ENCODE measurements around the gene LRBA. TPM values are rescaled to one million over a fixed set of nuclear protein-coding genes. Genes with fewer than 3 reads are reported as not detected.

The LRBA gene
- total RNA-seq, 1 donor, result 38.4 TPM

DNA sequence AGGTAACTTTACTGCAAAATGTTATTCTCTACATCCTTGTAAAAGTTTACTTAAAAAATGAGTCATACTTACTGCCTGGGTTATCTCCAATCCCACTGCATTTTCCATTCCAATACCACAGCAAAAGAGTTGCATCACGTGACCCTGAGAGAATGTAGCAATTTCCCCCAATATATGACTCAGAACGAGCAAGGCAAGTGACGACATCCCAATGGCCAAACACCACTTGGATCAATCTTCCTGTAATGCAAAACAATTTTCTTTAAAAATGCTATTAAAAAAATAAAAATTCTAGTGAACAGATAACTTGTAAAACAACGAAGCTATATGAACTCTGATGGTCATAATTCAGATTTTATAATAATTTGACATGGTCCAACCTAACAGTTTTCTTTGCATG is 712.5 kb downstream of the LRBA start:
- no peak overlapping the region for H3K4me3 ChIP-seq (ENCODE audit: low read depth, low read length)
- DNase-seq (ENCODE audit: low read depth), result peak; percentile 94
- TF ChIP-seq, protein P1, sequence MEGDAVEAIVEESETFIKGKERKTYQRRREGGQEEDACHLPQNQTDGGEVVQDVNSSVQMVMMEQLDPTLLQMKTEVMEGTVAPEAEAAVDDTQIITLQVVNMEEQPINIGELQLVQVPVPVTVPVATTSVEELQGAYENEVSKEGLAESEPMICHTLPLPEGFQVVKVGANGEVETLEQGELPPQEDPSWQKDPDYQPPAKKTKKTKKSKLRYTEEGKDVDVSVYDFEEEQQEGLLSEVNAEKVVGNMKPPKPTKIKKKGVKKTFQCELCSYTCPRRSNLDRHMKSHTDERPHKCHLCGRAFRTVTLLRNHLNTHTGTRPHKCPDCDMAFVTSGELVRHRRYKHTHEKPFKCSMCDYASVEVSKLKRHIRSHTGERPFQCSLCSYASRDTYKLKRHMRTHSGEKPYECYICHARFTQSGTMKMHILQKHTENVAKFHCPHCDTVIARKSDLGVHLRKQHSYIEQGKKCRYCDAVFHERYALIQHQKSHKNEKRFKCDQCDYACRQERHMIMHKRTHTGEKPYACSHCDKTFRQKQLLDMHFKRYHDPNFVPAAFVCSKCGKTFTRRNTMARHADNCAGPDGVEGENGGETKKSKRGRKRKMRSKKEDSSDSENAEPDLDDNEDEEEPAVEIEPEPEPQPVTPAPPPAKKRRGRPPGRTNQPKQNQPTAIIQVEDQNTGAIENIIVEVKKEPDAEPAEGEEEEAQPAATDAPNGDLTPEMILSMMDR (IDR thresholded peaks at IDR 0.05; ENCODE audit: insufficient read depth, low read depth, low read length), result no peak

DNA sequence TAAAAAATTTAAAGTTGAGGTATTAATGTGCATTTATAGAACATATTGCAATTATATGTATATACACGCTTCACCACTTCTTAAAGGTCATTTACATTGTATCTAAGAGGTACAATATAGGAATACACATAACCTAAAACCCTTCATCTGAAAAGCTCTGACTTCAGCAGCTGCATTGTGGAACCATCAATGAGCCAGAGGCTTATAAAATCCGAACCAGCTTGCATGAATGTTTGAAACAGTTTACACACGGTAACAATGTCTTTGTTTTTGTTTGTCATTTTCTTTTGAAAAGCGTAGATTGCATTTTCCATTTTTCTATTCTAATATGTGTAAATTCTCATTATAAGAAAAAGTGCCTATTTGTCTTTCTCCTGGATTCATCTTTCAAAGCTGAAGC is 715.3 kb downstream of the LRBA start:
- no peak for DNase-seq (ENCODE audit: low read depth)
- TF ChIP-seq, protein P1 (IDR thresholded peaks at IDR 0.05; ENCODE audit: insufficient read depth, low read depth, low read length), result no peak
- no peak overlapping the region for H3K4me3 ChIP-seq (ENCODE audit: low read depth, low read length)

DNA sequence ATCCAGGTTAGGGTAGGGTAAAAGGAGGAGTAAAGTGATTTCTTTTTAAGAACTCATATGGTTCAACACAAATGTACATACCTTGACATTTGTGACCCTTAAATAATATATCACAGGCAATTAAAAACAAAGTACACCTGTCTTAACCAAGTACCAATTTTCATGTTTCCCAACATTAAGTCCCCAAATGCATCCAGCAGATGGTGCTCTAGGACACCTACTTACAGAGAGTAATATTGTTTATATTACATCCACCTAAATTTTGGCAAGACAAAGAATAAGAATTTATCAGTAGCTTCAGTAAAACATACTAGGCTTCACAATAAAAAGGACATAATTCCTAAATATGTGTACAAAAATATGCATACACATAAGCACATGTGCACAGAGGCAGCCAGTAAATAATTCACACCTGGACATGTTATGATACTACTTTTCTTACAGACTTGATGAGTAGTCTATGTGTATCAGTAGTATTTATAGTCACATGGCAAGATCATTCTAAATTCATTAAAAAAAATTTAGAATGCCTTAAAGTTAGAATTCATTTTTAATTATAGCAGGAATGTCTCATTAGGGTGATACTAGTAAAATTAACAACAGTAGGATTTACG is 717.1 kb downstream of the LRBA start:
- TF ChIP-seq, protein P1 (IDR thresholded peaks at IDR 0.05; ENCODE audit: insufficient read depth, low read depth, low read length), result peak; percentile 74

DNA sequence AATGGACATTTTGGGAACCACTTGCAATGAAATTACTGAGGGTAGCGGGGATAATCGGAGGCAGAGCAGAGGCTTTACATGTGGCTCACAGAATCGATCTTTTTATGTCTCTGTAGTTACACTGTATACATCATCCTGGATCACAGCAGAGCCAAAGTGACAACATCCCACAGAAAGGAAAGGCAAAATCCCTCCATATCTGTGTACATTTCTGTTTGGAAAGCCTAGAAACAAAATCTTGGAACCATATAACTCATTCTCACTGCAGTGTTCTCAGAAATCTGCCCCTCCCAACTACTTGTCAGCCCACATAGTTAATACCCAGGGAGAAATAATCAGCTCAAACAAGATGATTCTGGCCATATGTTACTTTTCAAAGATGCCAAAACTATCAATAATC is 725.2 kb downstream of the LRBA start:
- no peak overlapping the region for H3K4me3 ChIP-seq (ENCODE audit: low read depth, low read length)
- TF ChIP-seq, protein P1 (IDR thresholded peaks at IDR 0.05; ENCODE audit: insufficient read depth, low read depth, low read length), result no peak

More for the DNA sequence above, 717.1 kb downstream of the LRBA start:
- peak; percentile 78 for DNase-seq (ENCODE audit: low read depth)
- no peak overlapping the region for H3K4me3 ChIP-seq (ENCODE audit: low read depth, low read length)

DNA sequence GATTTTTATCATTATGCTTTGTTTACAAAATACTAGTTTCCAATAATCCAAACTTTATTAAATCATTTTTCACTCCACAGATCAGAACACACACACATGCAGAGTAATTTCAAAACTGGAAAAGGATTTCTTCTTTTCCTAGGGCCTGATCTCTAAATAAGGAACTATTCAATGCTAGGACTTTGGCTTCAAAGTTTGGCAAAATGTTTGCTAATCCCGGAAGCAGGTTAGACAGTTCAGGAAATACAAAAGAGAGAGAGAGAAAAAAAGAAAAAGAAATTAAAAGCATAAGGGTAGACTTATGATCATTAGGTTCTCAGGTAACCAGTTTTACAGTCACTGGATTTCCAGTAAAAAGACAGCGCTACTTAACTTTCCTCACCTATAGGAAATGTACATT is 725.9 kb downstream of the LRBA start:
- no peak overlapping the region for H3K4me3 ChIP-seq (ENCODE audit: low read depth, low read length)
- TF ChIP-seq, protein P1 (IDR thresholded peaks at IDR 0.05; ENCODE audit: insufficient read depth, low read depth, low read length), result no peak
- no peak for DNase-seq (ENCODE audit: low read depth)

More for the DNA sequence above, 725.2 kb downstream of the LRBA start:
- DNase-seq (ENCODE audit: low read depth), result no peak

DNA sequence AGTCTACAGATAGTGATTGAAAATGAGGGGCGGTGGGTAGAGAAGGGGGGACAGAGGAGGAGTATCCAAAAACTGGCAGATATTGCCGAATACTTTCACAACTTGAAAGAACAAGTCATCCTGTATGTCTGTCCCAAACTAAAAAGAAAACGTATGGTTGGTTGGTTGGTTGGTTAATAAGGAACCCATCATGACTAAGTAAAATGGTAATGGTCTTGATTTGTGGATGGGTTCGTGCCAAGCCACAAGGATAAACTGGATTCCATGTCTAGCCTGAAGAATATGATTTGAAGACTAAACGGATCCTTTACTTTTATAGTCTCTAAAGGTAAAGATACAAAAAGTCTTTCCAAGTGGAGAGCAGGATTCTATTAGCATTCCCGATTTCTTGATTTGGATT is 728.4 kb downstream of the LRBA start:
- DNase-seq (ENCODE audit: low read depth), result no peak
- TF ChIP-seq, protein P1 (IDR thresholded peaks at IDR 0.05; ENCODE audit: insufficient read depth, low read depth, low read length), result no peak
- no peak overlapping the region for H3K4me3 ChIP-seq (ENCODE audit: low read depth, low read length)

DNA sequence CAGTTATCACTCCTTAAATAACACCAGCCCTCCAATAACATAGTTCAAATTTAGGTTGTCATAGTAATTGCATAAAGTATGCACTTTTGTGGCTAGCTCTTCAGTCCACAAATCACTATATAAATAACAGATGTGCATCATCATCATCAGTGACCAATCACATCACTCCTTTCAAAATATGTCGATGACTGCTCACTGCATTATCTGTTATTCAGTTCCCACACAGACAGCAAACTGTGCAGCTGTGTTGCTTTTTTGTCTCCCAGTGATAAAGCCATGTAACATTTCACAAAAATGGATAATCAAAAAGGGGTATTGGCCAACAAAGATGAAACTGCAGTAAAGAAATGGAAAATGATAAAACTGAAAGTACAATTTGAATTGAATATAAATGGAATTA is 731.4 kb downstream of the LRBA start:
- TF ChIP-seq, protein P1 (IDR thresholded peaks at IDR 0.05; ENCODE audit: insufficient read depth, low read depth, low read length), result no peak
- DNase-seq (ENCODE audit: low read depth), result peak; percentile 93
- peak overlapping the region; percentile 24 for H3K4me3 ChIP-seq (ENCODE audit: low read depth, low read length)

All from fibroblast of villous mesenchyme (primary cell).